A549 (cell line): ENCODE data around the gene MAGOH. TPM values are rescaled to one million over a fixed set of nuclear protein-coding genes. Genes with fewer than 3 reads are reported as not detected.

Experiments used
- ATAC-seq, 2 experiments: fragments of 200-7000 bp in 1 of 2; fragments of >200 bp in 1 of 2; cut with Nextera tagmentation in 1 of 2; cut with Tn5 transposase in 1 of 2; 3 replicates each; pipeline versions ENCODE4 v1.8.0 to v1.9.1; 2018 to 2020; ENCODE audit warnings: mild to moderate bottlenecking in 1 of 2, moderate library complexity in 1 of 2
- CTCF ChIA-PET: fragments of 300-600 bp; sonication (Branson Sonifier 250); formaldehyde crosslinking; extraction: SDS; loops from one replicate; lab custom pipeline; 2021; ENCODE audit warnings: antibody characterized with exemption, inconsistent platforms; lab: Yijun Ruan, JAX
- POLR2A ChIA-PET: fragments of 350-600 bp; formaldehyde crosslinking; extraction: SDS; loops from one replicate; lab custom pipeline; 2021; ENCODE audit warnings: antibody characterized with exemption, inconsistent platforms; lab: Yijun Ruan, JAX
- DNase-seq, 2 experiments: peaks; one replicate each; pipeline versions ENCODE4 v3.0.0 to v3.0.0-alpha.2; 2011 to 2016; ENCODE audit warnings: low read depth in 1 of 2, low spot score in 1 of 2
- FAIRE-seq: peaks from 2 replicates; lab custom pipeline; 2011; peaks lifted over from hg19 to GRCh38; lab: Jason Lieb, UNC
- H3K27ac ChIP-seq, 2 experiments: fragments of >200 bp; sonication (Bioruptor Twin); formaldehyde crosslinking; 3 replicates each; pipeline ENCODE4 v1.5.1; 2016 to 2017
- H3K4me1 ChIP-seq: fragments of >200 bp; sonication (Bioruptor Twin); formaldehyde crosslinking; 3 replicates; pipeline ENCODE4 v1.6.1; 2016
- H3K4me2 ChIP-seq: fragments of >200 bp; sonication (Bioruptor Twin); formaldehyde crosslinking; 3 replicates; pipeline ENCODE4 v1.6.1; 2016
- H3K4me3 ChIP-seq: fragments of >200 bp; sonication (Bioruptor Twin); formaldehyde crosslinking; 3 replicates; pipeline ENCODE4 v1.5.1; 2016
- H3K9me3 ChIP-seq: fragments of >200 bp; sonication (Bioruptor Twin); formaldehyde crosslinking; 3 replicates; pipeline ENCODE4 v1.6.1; 2016
- BCL3 ChIP-seq: fragments of >200 bp; sonication (Bioruptor Twin); formaldehyde crosslinking; IDR thresholded peaks from 3 replicates; pipeline ENCODE4 v1.6.1; 2016
- CBX8 ChIP-seq: fragments of 200-600 bp; sonication (generic); IDR thresholded peaks from 2 replicates; pipeline ENCODE4 v1.6.1; 2016
- E2F6 ChIP-seq: IDR thresholded peaks from 2 replicates; pipeline ENCODE4 v1.6.1; 2012; ENCODE audit warnings: low read depth, borderline replicate concordance
- ELK1 ChIP-seq: fragments of 150-350 bp; IDR thresholded peaks from 2 replicates; pipeline ENCODE4 v1.6.1; 2014; ENCODE audit warnings: low read depth, mild to moderate bottlenecking, low read length
- EP300 ChIP-seq, 2 experiments: fragments of >200 bp; sonication (Bioruptor Twin); formaldehyde crosslinking; IDR thresholded peaks; 2 replicates in 1 of 2; 3 replicates in 1 of 2; pipeline ENCODE4 v1.6.1; 2016 to 2017
- FOSL2 ChIP-seq, 2 experiments: fragments of 450-650 bp in 1 of 2; fragments of >200 bp in 1 of 2; sonication (Bioruptor Twin) in 1 of 2; formaldehyde crosslinking; IDR thresholded peaks; 2 replicates each; pipeline versions ENCODE4 v1.5.0 to v1.6.1; 2016 to 2020; ENCODE audit warnings: mild to moderate bottlenecking in 1 of 2, moderate library complexity in 1 of 2
- HES2 ChIP-seq: fragments of >200 bp; sonication (Bioruptor Twin); formaldehyde crosslinking; IDR thresholded peaks from 2 replicates; pipeline ENCODE4 v1.6.1; 2016
- HEYL ChIP-seq: fragments of 250-450 bp; sonication (Bioruptor Pico); IDR thresholded peaks from 2 replicates; pipeline ENCODE4 v1.8.0; 2021; ENCODE audit warnings: mild to moderate bottlenecking, moderate library complexity
- HMGXB4 ChIP-seq: fragments of 250-450 bp; sonication (Bioruptor Pico); IDR thresholded peaks from 2 replicates; pipeline ENCODE4 v1.5.0; 2021; ENCODE audit warnings: mild to moderate bottlenecking, moderate library complexity, borderline replicate concordance
- HOXB13 ChIP-seq: fragments of 250-450 bp; sonication (Bioruptor Pico); IDR thresholded peaks from 2 replicates; pipeline ENCODE4 v1.5.0; 2020; ENCODE audit warnings: low read depth, mild to moderate bottlenecking, moderate library complexity
- JUN ChIP-seq, 2 experiments: fragments of >200 bp; sonication (Bioruptor Twin); formaldehyde crosslinking; IDR thresholded peaks; 2 replicates in 1 of 2; 3 replicates in 1 of 2; pipeline ENCODE4 v1.6.1; 2016 to 2017
- JUNB ChIP-seq: fragments of >200 bp; sonication (Bioruptor Twin); formaldehyde crosslinking; IDR thresholded peaks from 2 replicates; pipeline ENCODE4 v1.6.1; 2016
- MAFK ChIP-seq: fragments of 450-650 bp; IDR thresholded peaks from 2 replicates; pipeline ENCODE4 v1.6.1; 2014; ENCODE audit not compliant: partially characterized antibody
- MAX ChIP-seq: IDR thresholded peaks from 2 replicates; pipeline ENCODE4 v1.6.1; 2012
- MYC ChIP-seq: IDR thresholded peaks from 2 replicates; pipeline ENCODE4 v1.6.1; 2012; ENCODE audit warnings: mild to moderate bottlenecking, inconsistent platforms, low read length, improper control_type of control experiment, borderline replicate concordance
- NFE2L2 ChIP-seq: fragments of 150-350 bp; conservative IDR thresholded peaks from 2 replicates; pipeline ENCODE4 v1.6.1; 2014; ENCODE audit warnings: low read length
- NR3C1 ChIP-seq: fragments of >200 bp; sonication (Bioruptor Twin); formaldehyde crosslinking; IDR thresholded peaks from 3 replicates; pipeline ENCODE4 v1.6.1; 2017
- PBX3 ChIP-seq: IDR thresholded peaks from 2 replicates; pipeline ENCODE4 v1.6.1; 2012
- POLR2A ChIP-seq: IDR thresholded peaks from 2 replicates; pipeline ENCODE4 v1.6.1; 2012; ENCODE audit warnings: mild to moderate bottlenecking, low read length
- REST ChIP-seq: fragments of 200-600 bp; sonication (generic); IDR thresholded peaks from 2 replicates; pipeline ENCODE4 v1.6.1; 2016; ENCODE audit warnings: antibody characterized with exemption, mild to moderate bottlenecking, moderate library complexity
- RNF2 ChIP-seq: fragments of 200-600 bp; sonication (generic); IDR thresholded peaks from 2 replicates; pipeline ENCODE4 v1.6.1; 2016; ENCODE audit warnings: low read depth, mild to moderate bottlenecking, antibody characterized with exemption, moderate library complexity, borderline replicate concordance
- USF2 ChIP-seq: fragments of 450-650 bp; IDR thresholded peaks from 2 replicates; pipeline ENCODE4 v1.6.1; 2014; ENCODE audit warnings: antibody characterized with exemption
- ZFP36 ChIP-seq: fragments of 450-650 bp; IDR thresholded peaks from 2 replicates; pipeline ENCODE4 v1.6.1; 2014; ENCODE audit warnings: borderline replicate concordance; ENCODE audit not compliant: partially characterized antibody
- ZSCAN20 ChIP-seq: fragments of 250-450 bp; sonication (Bioruptor Pico); IDR thresholded peaks from 2 replicates; pipeline ENCODE4 v1.8.0; 2022; ENCODE audit warnings: mild to moderate bottlenecking, moderate library complexity
- WGBS: methylation state at CpG from one replicate; pipeline ENCODE4 v1.1.6; 2017; ENCODE audit errors: missing lambda C conversion rate; 5-methylcytosine and 5-hydroxymethylcytosine counted together
- polyA plus RNA-seq, 4 experiments: library from polyadenylated mRNA; depleted of rRNA in 3 of 4; stranded (reverse); fragments of >200 nt; fragmentation: RNase III in 1 of 4; extraction: RNeasy Plus Mini Kit Qiagen cat#74134 plus additional on column Dnase treatment in 1 of 4; gene quantifications; 2 replicates in 3 of 4; 3 replicates in 1 of 4; pipeline ENCODE4 v1.2.3, GENCODE V29; 2011 to 2017

Gene MAGOH
- polyA plus RNA-seq, 2 of the 4 experiments (the other 2 are of a cell fraction) = 80.2 to 139 TPM

GRCh38 chr1:53256511-53257453 is 18.5 kb upstream of the MAGOH start:
- Histone ChIP-seq H3K4me2 (no peak overlapping the region), H3K9me3 (no peaks in the 10 kb centered on the region), H3K4me3 (no peak overlapping the region), H3K27ac (no peak overlapping the region), H3K4me1 (no peaks in the 10 kb centered on the region)
- no peak for FAIRE-seq
- 90% methylated on average over 8 of the region's 11 CpGs for WGBS
- no peak for TF ChIP-seq HEYL
- TF ChIP-seq JUNB = no peak
- TF ChIP-seq POLR2A = no peak
- TF ChIP-seq MAFK = no peak
- TF ChIP-seq ZFP36 = no peak
- no peak for TF ChIP-seq FOSL2 (IDR thresholded peaks at IDR 0.05)
- no peak for TF ChIP-seq FOSL2 (CRISPR knock-in tag; IDR thresholded peaks at IDR 0.05)
- no peak for TF ChIP-seq USF2
- TF ChIP-seq ZSCAN20 (CRISPR knock-in tag) = no peak
- no peak for TF ChIP-seq ELK1
- TF ChIP-seq NFE2L2 = no peak
- TF ChIP-seq NR3C1 = no peak
- TF ChIP-seq RNF2 = no peak
- TF ChIP-seq HES2 = no peak
- TF ChIP-seq HOXB13 (CRISPR knock-in tag) = no peak
- POLR2A ChIA-PET = no interaction called here
- no peak for DNase-seq
- CTCF ChIA-PET = interaction anchor here (1.5 to 2.1 kb wide), 3 partner anchors 10 to 136 kb away, joined by 4 to 13 read pairs (median 9); no protein-coding TSS in a partner anchor
- ATAC-seq = no peak

GRCh38 chr1:53255031-53255430 is 16.7 kb upstream of the MAGOH start:
- Histone ChIP-seq H3K4me1 (no peaks in the 10 kb centered on the region), H3K9me3 (no peaks in the 10 kb centered on the region), H3K27ac (no peak overlapping the region), H3K4me2 (no peak overlapping the region), H3K4me3 (no peak overlapping the region)
- FAIRE-seq = no peak
- ATAC-seq = peak; percentile 50 to 70; a peak in 4 of 6 replicates
- whole genome bisulfite sequencing = 97% methylated on average over 4 of the region's 4 CpGs
- ChIA-PET POLR2A (interaction anchor here (0.9 kb wide), 1 partner anchor 17 kb away, joined by 3 read pairs; the partner anchor contains the start of gene MAGOH), CTCF (interaction anchor here (1.0 to 1.4 kb wide), 3 partner anchors 10 to 138 kb away, joined by 3 read pairs; partner anchors contain the start of gene MAGOH)
- DNase-seq = no peak
- no peak for TF ChIP-seq HMGXB4 (CRISPR knock-in tag)
- no peak for TF ChIP-seq CBX8
- TF ChIP-seq JUN (IDR thresholded peaks at IDR 0.05) = no peak
- no peak for TF ChIP-seq E2F6
- TF ChIP-seq MAX = no peak
- TF ChIP-seq MAFK = no peak
- no peak for TF ChIP-seq PBX3
- TF ChIP-seq BCL3 = no peak
- TF ChIP-seq MYC = no peak
- TF ChIP-seq RNF2 = no peak
- TF ChIP-seq REST = no peak
- no peak for TF ChIP-seq EP300 (IDR thresholded peaks at IDR 0.05)
